BE2C (cell line): Measurements from ENCODE around the gene PBRM1.

Experiments used
- DNase-seq: peaks from one replicate; pipeline ENCODE4 v3.0.0-alpha.2; 2020
- H3K27me3 ChIP-seq: fragments of 250-450 bp; sonication (Bioruptor Pico); 2 replicates; pipeline ENCODE4 v1.5.1; 2020; ENCODE audit warnings: mild to moderate bottlenecking
- H3K36me3 ChIP-seq: fragments of 250-450 bp; sonication (Bioruptor Pico); 2 replicates; pipeline ENCODE4 v1.5.1; 2020; ENCODE audit warnings: mild to moderate bottlenecking
- H3K4me1 ChIP-seq: fragments of 250-450 bp; sonication (Bioruptor Pico); 2 replicates; pipeline ENCODE4 v1.5.1; 2020
- H3K4me3 ChIP-seq: 2 replicates; pipeline ENCODE4 v1.5.1; 2011; ENCODE audit warnings: low read depth, low read length
- H3K9me3 ChIP-seq: fragments of 250-450 bp; sonication (Bioruptor Pico); 2 replicates; pipeline ENCODE4 v1.5.1; 2020
- TF ChIP-seq, protein P1 (sequence below): IDR thresholded peaks from 2 replicates; pipeline ENCODE4 v1.5.1; 2012; ENCODE audit warnings: mild to moderate bottlenecking, low read depth, low read length

PBRM1 gene

GRCh38 chr3:52561028-52561747 lies 124.5 kb downstream of the PBRM1 start:
- H3K9me3 ChIP-seq = no peaks in the 10 kb centered on the region
- no peaks in the 10 kb centered on the region for H3K4me1 ChIP-seq
- H3K27me3 ChIP-seq = no peaks in the 10 kb centered on the region
- no peak for DNase-seq
- TF ChIP-seq, protein P1, sequence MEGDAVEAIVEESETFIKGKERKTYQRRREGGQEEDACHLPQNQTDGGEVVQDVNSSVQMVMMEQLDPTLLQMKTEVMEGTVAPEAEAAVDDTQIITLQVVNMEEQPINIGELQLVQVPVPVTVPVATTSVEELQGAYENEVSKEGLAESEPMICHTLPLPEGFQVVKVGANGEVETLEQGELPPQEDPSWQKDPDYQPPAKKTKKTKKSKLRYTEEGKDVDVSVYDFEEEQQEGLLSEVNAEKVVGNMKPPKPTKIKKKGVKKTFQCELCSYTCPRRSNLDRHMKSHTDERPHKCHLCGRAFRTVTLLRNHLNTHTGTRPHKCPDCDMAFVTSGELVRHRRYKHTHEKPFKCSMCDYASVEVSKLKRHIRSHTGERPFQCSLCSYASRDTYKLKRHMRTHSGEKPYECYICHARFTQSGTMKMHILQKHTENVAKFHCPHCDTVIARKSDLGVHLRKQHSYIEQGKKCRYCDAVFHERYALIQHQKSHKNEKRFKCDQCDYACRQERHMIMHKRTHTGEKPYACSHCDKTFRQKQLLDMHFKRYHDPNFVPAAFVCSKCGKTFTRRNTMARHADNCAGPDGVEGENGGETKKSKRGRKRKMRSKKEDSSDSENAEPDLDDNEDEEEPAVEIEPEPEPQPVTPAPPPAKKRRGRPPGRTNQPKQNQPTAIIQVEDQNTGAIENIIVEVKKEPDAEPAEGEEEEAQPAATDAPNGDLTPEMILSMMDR = no peak
- peaks cover 6% of the 10 kb centered on the region for H3K36me3 ChIP-seq
- no peak overlapping the region for H3K4me3 ChIP-seq

- no peak overlapping the region for H3K4me3 ChIP-seq
- H3K4me1 ChIP-seq = no peaks in the 10 kb centered on the region
- no peaks in the 10 kb centered on the region for H3K9me3 ChIP-seq
- H3K27me3 ChIP-seq = no peaks in the 10 kb centered on the region
- TF ChIP-seq, protein P1 = no peak
- H3K36me3 ChIP-seq = peaks cover 6% of the 10 kb centered on the region
- DNase-seq = no peak
These were observed 127.3 kb downstream of the PBRM1 start for GRCh38 chr3:52558436-52558835.

DNA sequence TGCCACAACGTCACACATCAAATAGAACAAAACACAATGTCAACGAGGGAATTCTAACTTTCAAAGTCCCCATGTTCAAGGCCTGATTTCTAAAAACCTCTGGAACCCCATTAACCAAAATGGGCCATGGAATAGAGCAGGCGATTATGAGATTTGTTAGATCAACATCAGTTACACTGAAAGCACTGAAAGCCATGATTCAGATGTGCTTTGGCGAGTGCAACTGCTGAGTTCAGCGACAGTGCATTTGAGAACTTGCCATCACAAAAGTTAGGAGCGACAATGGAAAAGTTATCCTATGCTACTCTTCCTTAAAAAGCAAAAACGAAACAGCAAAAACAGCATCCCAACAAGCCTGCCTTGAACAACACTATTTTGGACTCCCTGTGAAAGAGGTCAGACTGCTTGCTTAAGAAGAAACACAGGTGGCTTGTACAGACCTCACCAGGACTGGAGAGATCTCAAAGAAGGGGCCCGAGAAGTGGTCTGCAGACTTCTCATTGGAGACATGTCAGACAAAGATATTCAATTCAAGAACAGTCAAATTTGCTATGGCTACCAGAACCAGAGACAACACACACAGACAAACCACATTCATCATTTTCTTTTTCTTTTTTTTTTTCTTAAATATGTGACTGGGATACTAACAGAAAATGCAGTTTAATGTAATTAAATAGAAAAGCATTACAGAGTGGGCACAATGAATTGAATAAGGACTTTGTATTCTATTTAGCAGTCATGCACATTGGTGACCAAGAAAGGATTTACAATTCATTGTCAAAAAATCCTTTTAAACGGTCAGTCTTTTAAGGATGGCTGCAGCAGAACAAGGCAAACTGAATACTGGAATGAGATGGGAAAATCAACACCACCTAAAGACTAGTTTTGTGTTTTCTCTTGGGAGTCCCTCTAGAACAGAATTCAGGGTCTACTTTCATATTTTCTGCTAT lies 128.4 kb downstream of the PBRM1 start:
- Histone ChIP-seq H3K27me3 (no peaks in the 10 kb centered on the region), H3K9me3 (no peaks in the 10 kb centered on the region), H3K36me3 (peaks cover 6% of the 10 kb centered on the region), H3K4me3 (no peak overlapping the region), H3K4me1 (no peaks in the 10 kb centered on the region)
- DNase-seq = no peak
- TF ChIP-seq, protein P1 = no peak

DNA sequence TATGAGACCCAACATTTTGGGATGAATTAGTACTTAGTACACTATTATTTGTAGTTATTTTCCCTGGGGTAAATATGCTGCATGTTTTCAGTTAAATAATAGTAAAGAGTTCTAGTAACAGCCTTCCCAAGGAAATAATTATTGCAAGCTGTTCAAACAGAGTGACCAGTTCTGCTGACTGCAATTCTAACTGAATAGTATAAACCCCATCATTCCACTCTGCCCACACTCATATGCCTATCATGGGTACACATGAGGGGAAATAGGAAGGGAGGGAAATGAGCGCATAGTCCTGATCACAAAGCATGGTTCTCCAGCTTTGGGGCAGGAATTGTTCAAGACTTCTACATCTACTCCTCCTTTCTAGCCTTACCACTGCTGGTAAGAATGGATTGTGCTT lies 130.7 kb downstream of the PBRM1 start:
- H3K9me3 ChIP-seq = no peaks in the 10 kb centered on the region
- DNase-seq = no peak
- no peaks in the 10 kb centered on the region for H3K27me3 ChIP-seq
- TF ChIP-seq, protein P1 = no peak
- no peak overlapping the region for H3K4me3 ChIP-seq
- peaks cover 6% of the 10 kb centered on the region for H3K36me3 ChIP-seq
- H3K4me1 ChIP-seq = no peaks in the 10 kb centered on the region

DNA sequence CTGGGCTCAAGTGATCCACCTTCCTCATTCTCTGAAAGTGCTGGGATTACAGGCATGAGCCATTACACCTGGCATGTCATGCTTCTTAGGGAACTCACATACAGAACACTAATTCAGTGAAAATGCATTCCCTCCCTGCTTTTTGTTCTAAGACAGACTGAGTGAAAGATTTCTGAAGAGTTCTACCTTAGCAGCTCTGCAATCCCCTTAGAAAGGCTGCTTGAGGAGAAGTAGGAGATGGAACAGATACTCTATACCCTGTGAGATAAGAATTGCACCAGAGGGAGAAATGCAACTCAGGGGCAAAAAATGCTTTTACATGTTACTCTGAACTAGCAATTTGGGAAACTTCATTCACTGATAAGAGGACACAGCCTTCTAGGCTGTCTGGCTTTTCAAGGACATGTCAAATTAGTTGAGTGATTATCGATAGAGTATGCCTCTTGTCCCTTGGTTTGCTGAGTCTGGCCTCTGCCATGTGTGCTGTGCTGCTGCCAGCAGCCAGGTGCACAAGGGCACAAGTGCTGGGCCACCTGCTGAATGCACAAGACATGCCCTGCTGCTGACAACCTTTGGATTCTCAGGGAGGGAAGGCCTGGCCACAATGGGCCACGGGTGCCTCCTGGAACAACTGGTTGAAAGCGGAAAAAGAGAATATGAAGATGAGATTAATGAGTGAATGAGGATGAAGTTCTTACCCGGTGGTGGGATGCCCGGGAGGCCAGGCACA lies 131.5 kb downstream of the PBRM1 start:
- no peak for DNase-seq
- Histone ChIP-seq H3K9me3 (no peaks in the 10 kb centered on the region), H3K4me1 (no peaks in the 10 kb centered on the region), H3K36me3 (peaks cover 6% of the 10 kb centered on the region), H3K4me3 (no peak overlapping the region), H3K27me3 (no peaks in the 10 kb centered on the region)
- TF ChIP-seq, protein P1 = no peak
